T-cell (primary cell): Measurements from ENCODE around the gene SLC35G6. TPM values are rescaled to one million over a fixed set of nuclear protein-coding genes. Genes with fewer than 3 reads are reported as not detected.

Experiments used
- ATAC-seq, 4 experiments: fragments of 200-7000 bp in 3 of 4; fragments of 150-1000 bp in 1 of 4; cut with Tn5 transposase; replicated peaks in 1 of 4; 1 replicate in 3 of 4; 2 replicates in 1 of 4; pipeline ENCODE4 v1.10.0; 2021; ENCODE audit warnings: moderate library complexity in 3 of 4, mild to moderate bottlenecking in 2 of 4, moderate number of reproducible peaks in 1 of 4
- CTCF ChIA-PET, 2 donors: fragments of 300-600 bp; sonication (Branson Sonifier 250); formaldehyde crosslinking; loops; one replicate each; lab custom pipeline; 2022; ENCODE audit warnings: antibody characterized with exemption in 2 of 2; lab: Charles Lee
- POLR2A ChIA-PET, 2 donors: fragments of 300-600 bp; sonication (Branson Sonifier 250); formaldehyde crosslinking; loops; one replicate each; lab custom pipeline; 2022; ENCODE audit warnings: antibody characterized with exemption in 2 of 2; lab: Charles Lee
- DNase-seq, 35 experiments: peaks; one replicate each; pipeline versions ENCODE4 v3.0.0 to v3.0.0-alpha.2; 2013 to 2023
- H3K27ac ChIP-seq: one replicate; pipeline ENCODE4 v1.5.1; 2013; ENCODE audit warnings: low read length
- H3K27me3 ChIP-seq, 2 experiments: replicated peaks in 1 of 2; 1 replicate in 1 of 2; 2 replicates in 1 of 2; pipeline versions ENCODE4 v1.6.1 to v1.7.0; 2013; ENCODE audit warnings: low read length in 1 of 2, mixed read lengths in 1 of 2; ENCODE audit not compliant: control insufficient read depth in 2 of 2, insufficient read depth in 2 of 2; ENCODE audit errors: extremely low read depth in 1 of 2
- H3K36me3 ChIP-seq, 2 donors: 1 replicate in 1 of 2; 2 replicates in 1 of 2; pipeline versions ENCODE4 v1.6.1 to v1.7.0; 2013; ENCODE audit warnings: low read length in 1 of 2; ENCODE audit not compliant: control insufficient read depth in 2 of 2, insufficient read depth in 1 of 2; ENCODE audit errors: extremely low read depth in 1 of 2
- H3K4me1 ChIP-seq, 2 experiments: 1 replicate in 1 of 2; 2 replicates in 1 of 2; pipeline versions ENCODE4 v1.6.1 to v1.7.0; 2013; ENCODE audit warnings: low read length in 2 of 2, mixed read lengths in 1 of 2; ENCODE audit not compliant: insufficient read depth in 2 of 2, control insufficient read depth in 1 of 2; ENCODE audit errors: extremely low read depth in 1 of 2
- H3K4me3 ChIP-seq, 2 donors: 1 replicate in 1 of 2; 2 replicates in 1 of 2; pipeline versions ENCODE4 v1.5.1 to v1.7.0; 2013; ENCODE audit warnings: mild to moderate bottlenecking in 2 of 2, low read length in 1 of 2, moderate library complexity in 1 of 2; ENCODE audit not compliant: control insufficient read depth in 1 of 2; ENCODE audit errors: extremely low read depth in 1 of 2
- H3K9me3 ChIP-seq: 2 replicates; pipeline ENCODE4 v1.7.0; 2013
- H3K27ac Mint-ChIP-seq, 2 donors: one replicate each; pipeline ENCODE4 v1.8.0; 2020 to 2021; ENCODE audit warnings: mild to moderate bottlenecking in 2 of 2, mixed read lengths in 2 of 2
- H3K27me3 Mint-ChIP-seq, 2 donors: one replicate each; pipeline ENCODE4 v1.8.0; 2021 to 2022; ENCODE audit warnings: mixed read lengths in 2 of 2
- H3K36me3 Mint-ChIP-seq: one replicate; pipeline ENCODE4 v1.8.0; 2021; ENCODE audit warnings: mixed read lengths
- H3K4me1 Mint-ChIP-seq, 3 donors: one replicate each; pipeline ENCODE4 v1.8.0; 2020 to 2022; ENCODE audit warnings: mixed read lengths in 3 of 3, mild to moderate bottlenecking in 1 of 3
- H3K4me3 Mint-ChIP-seq, 3 donors: one replicate each; pipeline ENCODE4 v1.8.0; 2020 to 2022; ENCODE audit warnings: mild to moderate bottlenecking in 3 of 3, mixed read lengths in 3 of 3, moderate library complexity in 3 of 3
- H3K9me3 Mint-ChIP-seq, 3 donors: one replicate each; pipeline ENCODE4 v1.8.0; 2020 to 2022; ENCODE audit warnings: mixed read lengths in 3 of 3
- WGBS: methylation state at CpG from one replicate; pipeline ENCODE4 v1.1.5; 2013; ENCODE audit warnings: missing lambda C conversion rate; ENCODE audit not compliant: insufficient coverage; 5-methylcytosine and 5-hydroxymethylcytosine counted together
- total RNA-seq, 35 experiments: library from RNA in 6 of 35; stranded (reverse) in 6 of 35; fragments of 120-200 nt in 1 of 35; gene quantifications; one replicate each; pipeline versions ENCODE4 v1.2.1 to v1.2.4 and lab custom pipeline; 2013 to 2026

The SLC35G6 gene
- total RNA-seq, 5 donors from 2014 or later (not counting 1 experiment from before 2014, with no cell fraction given): not detected

GRCh38 chr17:7441266-7441665 is 40.0 kb upstream of the SLC35G6 start:
- Mint-ChIP-seq H3K27me3 (peaks cover 40 to 66% of the 10 kb centered on the region in 2 donors), H3K27ac (no peak overlapping the region), H3K4me3 (no peak overlapping the region), H3K36me3 (no peaks in the 10 kb centered on the region), H3K4me1 (peaks cover 48 to 53% (median 51%) of the 10 kb centered on the region in 3 donors), H3K9me3 (no peaks in the 10 kb centered on the region)
- Histone ChIP-seq H3K27ac (no peak overlapping the region), H3K36me3 (no peaks in the 10 kb centered on the region), H3K4me3 (no peak overlapping the region), H3K27me3 (peaks cover 0 to 87% of the 10 kb centered on the region in 2 experiments), H3K4me1 (peaks cover 13 to 64% of the 10 kb centered on the region in 2 experiments), H3K9me3 (no peaks in the 10 kb centered on the region)
- ChIA-PET CTCF (interaction anchor here (0.7 to 1.6 kb wide), 3 partner anchors 10 to 73 kb away, joined by 4 to 10 read pairs (median 5); no protein-coding TSS in a partner anchor), POLR2A (interaction anchor here (0.6 to 1.0 kb wide), 5 partner anchors 40 to 120 kb away, joined by 3 to 8 read pairs (median 5); partner anchors contain the start of gene SLC35G6 (in 1 of the 2))
- no peak for DNase-seq
- ATAC-seq: no peak
- no CpG with 5 or more reads among the region's 7 CpGs for WGBS

- H3K36me3 ChIP-seq: no peaks in the 10 kb centered on the region
- Mint-ChIP-seq H3K27me3 (peaks cover 43 to 73% of the 10 kb centered on the region in 2 donors), H3K36me3 (no peaks in the 10 kb centered on the region), H3K9me3 (no peaks in the 10 kb centered on the region), H3K4me1 (peaks cover 45 to 51% (median 50%) of the 10 kb centered on the region in 3 donors), H3K4me3 (no peak overlapping the region), H3K27ac (peak overlapping the region in 1 of 2 donors; percentile 28)
- ChIA-PET POLR2A (interaction anchor here in 1 of 2 donors (0.6 to 1.0 kb wide), 2 partner anchors 63 to 66 kb away, joined by 3 to 5 read pairs; no protein-coding TSS in a partner anchor), CTCF (interaction anchor here in 1 of 2 donors (1.1 kb wide), 1 partner anchor 13 kb away, joined by 4 read pairs; no protein-coding TSS in a partner anchor)
- ATAC-seq (no peak), DNase-seq (no peak)
- H3K27me3 ChIP-seq: peaks cover 0 to 96% of the 10 kb centered on the region in 2 experiments
- no CpG with 5 or more reads among the region's 2 CpGs for WGBS
- H3K9me3 ChIP-seq: no peaks in the 10 kb centered on the region
- no peak overlapping the region for H3K4me3 ChIP-seq
- no peak overlapping the region for H3K27ac ChIP-seq
- H3K4me1 ChIP-seq: peaks cover 13 to 62% of the 10 kb centered on the region in 2 experiments
These were observed 39.1 kb upstream of the SLC35G6 start for GRCh38 chr17:7442142-7442541.

GRCh38 chr17:7443499-7444485 is 37.5 kb upstream of the SLC35G6 start:
- Histone ChIP-seq H3K9me3 (no peaks in the 10 kb centered on the region), H3K4me3 (no peak overlapping the region), H3K27ac (no peak overlapping the region), H3K4me1 (peaks cover 4 to 46% of the 10 kb centered on the region in 2 experiments), H3K36me3 (no peaks in the 10 kb centered on the region), H3K27me3 (peaks cover 2 to 95% of the 10 kb centered on the region in 2 experiments)
- Mint-ChIP-seq H3K27ac (peak overlapping the region in 1 of 2 donors; percentile 62), H3K4me1 (peaks cover 32 to 43% (median 43%) of the 10 kb centered on the region in 3 donors), H3K27me3 (peaks cover 43 to 77% of the 10 kb centered on the region in 2 donors), H3K4me3 (peak overlapping the region in 1 of 3 donors; percentile 22), H3K9me3 (peaks cover 0 to 3% (median 0%) of the 10 kb centered on the region in 3 donors), H3K36me3 (peaks cover 5% of the 10 kb centered on the region)
- ATAC-seq (no peak), DNase-seq (no peak)
- WGBS: 100% methylated on average over 1 of the region's 7 CpGs
- POLR2A ChIA-PET: interaction anchor here (0.5 to 1.1 kb wide), 6 partner anchors 9 to 137 kb away, joined by 3 to 8 read pairs (median 3); partner anchors contain the start of genes TMEM102 (in 1 of the 2) and TMEM256 (in 1 of the 2)
- CTCF ChIA-PET: interaction anchor here (0.5 to 1.0 kb wide), 3 partner anchors 11 to 236 kb away, joined by 3 to 9 read pairs (median 3); no protein-coding TSS in a partner anchor

GRCh38 chr17:7444682-7445618 is 36.3 kb upstream of the SLC35G6 start, which contains the start of gene CHRNB1:
Gene CHRNB1, plus strand, starts transcription at chr17:7445061. Its CDS starts 67 bp downstream, at chr17:7445128.
- DNase-seq (peak in 1 of 35 experiments; percentile 28), ATAC-seq (peak in 3 of 4 experiments; percentile 15 to 33 (median 18))
- Histone ChIP-seq H3K4me3 (peak within 1 kb of the TSS; percentile 24 to 54), H3K9me3 (no peaks in the 10 kb centered on the region), H3K36me3 (no peaks in the 10 kb centered on the region), H3K4me1 (peaks cover 2 to 34% of the 10 kb centered on the region in 2 experiments), H3K27me3 (peaks cover 2 to 85% of the 10 kb centered on the region in 2 experiments), H3K27ac (no peak within 1 kb of the TSS)
- peak within 1 kb of the TSS; percentile 63 to 76 (median 64) for H3K4me3 Mint-ChIP-seq
- peaks cover 26 to 37% (median 36%) of the 10 kb centered on the region in 3 donors for H3K4me1 Mint-ChIP-seq
- H3K27ac Mint-ChIP-seq: peak within 1 kb of the TSS in 1 of 2 donors; percentile 20
- POLR2A ChIA-PET: interaction anchor here (0.5 to 1.1 kb wide), 4 partner anchors 9 to 40 kb away, joined by 3 read pairs; no protein-coding TSS in a partner anchor
- H3K27me3 Mint-ChIP-seq: peaks cover 39 to 70% of the 10 kb centered on the region in 2 donors
- peaks cover 6% of the 10 kb centered on the region for H3K36me3 Mint-ChIP-seq
- 10% methylated on average over 50 of the region's 51 CpGs for WGBS
- CTCF ChIA-PET: interaction anchor here (0.5 to 0.9 kb wide), 4 partner anchors 40 to 235 kb away, joined by 3 to 4 read pairs (median 3); no protein-coding TSS in a partner anchor
- H3K9me3 Mint-ChIP-seq: peaks cover 0 to 3% (median 0%) of the 10 kb centered on the region in 3 donors

- Histone ChIP-seq H3K4me3 (peak overlapping the region; percentile 24 to 54), H3K36me3 (no peaks in the 10 kb centered on the region), H3K9me3 (no peaks in the 10 kb centered on the region), H3K27ac (no peak overlapping the region), H3K27me3 (peaks cover 2 to 79% of the 10 kb centered on the region in 2 experiments), H3K4me1 (peaks cover 0 to 28% of the 10 kb centered on the region in 2 experiments)
- Mint-ChIP-seq H3K36me3 (peaks cover 9% of the 10 kb centered on the region), H3K27me3 (peaks cover 34 to 65% of the 10 kb centered on the region in 2 donors), H3K27ac (peak overlapping the region in 1 of 2 donors; percentile 20), H3K4me3 (peak overlapping the region; percentile 63 to 76 (median 64)), H3K9me3 (peaks cover 0 to 3% (median 0%) of the 10 kb centered on the region in 3 donors), H3K4me1 (peaks cover 22 to 32% (median 29%) of the 10 kb centered on the region in 3 donors)
- ATAC-seq (peak; percentile 78 to 91 (median 90)), DNase-seq (peak in 18 of 35 experiments; percentile 19 to 57 (median 30))
- CTCF ChIA-PET: interaction anchor here (0.6 kb wide), 5 partner anchors 9 to 612 kb away, joined by 3 to 5 read pairs (median 4); partner anchors contain the start of gene TMEM102 (in 1 of the 2)
- 10% methylated on average over 11 of the region's 16 CpGs for WGBS
- POLR2A ChIA-PET: interaction anchor here in 1 of 2 donors (0.5 to 0.6 kb wide), 3 partner anchors 8 to 31 kb away, joined by 3 to 6 read pairs (median 5); no protein-coding TSS in a partner anchor
These were observed 35.7 kb upstream of the SLC35G6 start for GRCh38 chr17:7445619-7445968.
